Central memory CD8-positive, alpha-beta T cell (primary cell): ENCODE results near the gene GAS7.

Experiments
- ATAC-seq: fragments of 150-1000 bp; cut with Tn5 transposase; replicated peaks from 2 replicates; pipeline ENCODE4 v1.10.0; 2022; ENCODE audit warnings: mild to moderate bottlenecking, moderate FRiP score, moderate number of reproducible peaks; ENCODE audit not compliant: poor library complexity, severe bottlenecking; ENCODE audit errors: extremely low read depth
- DNase-seq, 2 donors: peaks; one replicate each; pipeline ENCODE4 v3.0.0; 2021; ENCODE audit warnings: low spot score in 2 of 2
- H3K27ac Mint-ChIP-seq: one replicate; pipeline ENCODE4 v1.8.0; 2022; ENCODE audit warnings: low read depth, mild to moderate bottlenecking, moderate library complexity, mixed read lengths
- H3K27me3 Mint-ChIP-seq: one replicate; pipeline ENCODE4 v1.8.0; 2022; ENCODE audit warnings: mixed read lengths
- H3K36me3 Mint-ChIP-seq: one replicate; pipeline ENCODE4 v1.8.0; 2022; ENCODE audit warnings: mild to moderate bottlenecking, moderate library complexity, mixed read lengths; ENCODE audit not compliant: insufficient read depth
- H3K4me1 Mint-ChIP-seq: one replicate; pipeline ENCODE4 v1.8.0; 2022; ENCODE audit warnings: mixed read lengths
- H3K4me3 Mint-ChIP-seq: one replicate; pipeline ENCODE4 v1.8.0; 2022; ENCODE audit warnings: mild to moderate bottlenecking, moderate library complexity, mixed read lengths
- H3K9me3 Mint-ChIP-seq: one replicate; pipeline ENCODE4 v1.8.0; 2022; ENCODE audit warnings: mixed read lengths

Gene GAS7

GRCh38 chr17:9898812-9899211 is 299.6 kb downstream of the GAS7 start:
- DNase-seq, result no peak
- Mint-ChIP-seq H3K4me3 (no peak overlapping the region), H3K27ac (no peak overlapping the region), H3K9me3 (no peaks in the 10 kb centered on the region), H3K36me3 (peaks cover 3% of the 10 kb centered on the region), H3K4me1 (no peaks in the 10 kb centered on the region), H3K27me3 (peaks cover 54% of the 10 kb centered on the region)
- no peak for ATAC-seq

GRCh38 chr17:9897372-9897968 is 300.9 kb downstream of the GAS7 start:
- DNase-seq (no peak), ATAC-seq (no peak)
- peaks cover 3% of the 10 kb centered on the region for H3K36me3 Mint-ChIP-seq
- H3K9me3 Mint-ChIP-seq, result no peaks in the 10 kb centered on the region
- peaks cover 62% of the 10 kb centered on the region for H3K27me3 Mint-ChIP-seq
- no peak overlapping the region for H3K4me3 Mint-ChIP-seq
- H3K27ac Mint-ChIP-seq, result no peak overlapping the region
- no peaks in the 10 kb centered on the region for H3K4me1 Mint-ChIP-seq

DNA sequence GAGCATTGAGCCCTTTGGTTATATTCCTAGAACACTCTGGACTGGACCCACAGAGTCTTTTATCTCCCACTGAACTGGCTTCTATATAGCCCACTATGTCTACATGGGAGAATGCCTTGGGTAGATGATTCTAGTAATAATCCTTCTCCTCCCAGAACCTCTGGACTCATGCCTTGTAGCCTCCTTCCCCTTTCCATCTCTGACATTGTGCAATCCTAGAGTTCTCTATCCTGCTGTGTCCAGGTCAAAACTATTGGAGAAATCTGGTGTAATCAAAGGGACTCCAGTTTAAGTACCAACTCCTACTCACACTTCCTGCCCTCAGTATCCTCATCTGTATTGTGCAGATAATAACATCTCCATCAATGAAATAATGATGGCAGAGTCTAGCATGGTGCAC is 302.5 kb downstream of the GAS7 start:
- Mint-ChIP-seq H3K27me3 (peaks cover 46% of the 10 kb centered on the region), H3K4me1 (no peaks in the 10 kb centered on the region), H3K36me3 (peaks cover 3% of the 10 kb centered on the region), H3K9me3 (no peaks in the 10 kb centered on the region), H3K27ac (no peak overlapping the region), H3K4me3 (no peak overlapping the region)
- ATAC-seq, result no peak
- no peak for DNase-seq

DNA sequence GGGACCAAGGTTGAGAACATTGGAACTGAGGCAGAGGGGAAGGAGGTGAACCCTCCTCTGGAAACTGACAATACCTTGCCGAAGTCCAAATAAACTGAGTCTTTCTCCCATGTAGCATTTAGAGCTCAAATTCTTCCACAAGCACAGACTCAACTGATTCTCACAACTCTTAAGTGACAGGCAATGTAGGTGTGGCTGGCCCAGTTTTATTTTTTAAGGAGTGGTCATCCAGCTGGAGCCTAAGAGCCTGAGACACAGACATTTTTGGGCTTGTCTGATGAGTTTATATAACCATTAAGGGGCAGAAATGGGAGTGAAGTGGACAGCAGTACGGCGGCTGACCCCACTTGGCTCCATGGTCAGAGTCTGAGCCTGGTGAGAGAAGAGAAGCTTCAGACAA is 304.2 kb downstream of the GAS7 start:
- Mint-ChIP-seq H3K9me3 (no peaks in the 10 kb centered on the region), H3K4me3 (no peak overlapping the region), H3K27me3 (peaks cover 47% of the 10 kb centered on the region), H3K4me1 (no peaks in the 10 kb centered on the region), H3K27ac (no peak overlapping the region), H3K36me3 (peaks cover 3% of the 10 kb centered on the region)
- no peak for DNase-seq
- no peak for ATAC-seq

- no peak for ATAC-seq
- no peak for DNase-seq
These were observed 304.9 kb downstream of the GAS7 start for GRCh38 chr17:9893411-9894012.

GRCh38 chr17:9890124-9890523 is 308.3 kb downstream of the GAS7 start:
- DNase-seq, result no peak
- no peaks in the 10 kb centered on the region for H3K4me1 Mint-ChIP-seq
- no peak for ATAC-seq
- peaks cover 32% of the 10 kb centered on the region for H3K27me3 Mint-ChIP-seq
- H3K27ac Mint-ChIP-seq, result no peak overlapping the region
- no peaks in the 10 kb centered on the region for H3K36me3 Mint-ChIP-seq
- H3K4me3 Mint-ChIP-seq, result no peak overlapping the region
- H3K9me3 Mint-ChIP-seq, result no peaks in the 10 kb centered on the region

More at GRCh38 chr17:9893411-9894012, 304.9 kb downstream of the GAS7 start:
- H3K9me3 Mint-ChIP-seq, result no peaks in the 10 kb centered on the region
- no peak overlapping the region for H3K4me3 Mint-ChIP-seq
- no peak overlapping the region for H3K27ac Mint-ChIP-seq
- peaks cover 47% of the 10 kb centered on the region for H3K27me3 Mint-ChIP-seq
- H3K4me1 Mint-ChIP-seq, result no peaks in the 10 kb centered on the region
- peaks cover 3% of the 10 kb centered on the region for H3K36me3 Mint-ChIP-seq

DNA sequence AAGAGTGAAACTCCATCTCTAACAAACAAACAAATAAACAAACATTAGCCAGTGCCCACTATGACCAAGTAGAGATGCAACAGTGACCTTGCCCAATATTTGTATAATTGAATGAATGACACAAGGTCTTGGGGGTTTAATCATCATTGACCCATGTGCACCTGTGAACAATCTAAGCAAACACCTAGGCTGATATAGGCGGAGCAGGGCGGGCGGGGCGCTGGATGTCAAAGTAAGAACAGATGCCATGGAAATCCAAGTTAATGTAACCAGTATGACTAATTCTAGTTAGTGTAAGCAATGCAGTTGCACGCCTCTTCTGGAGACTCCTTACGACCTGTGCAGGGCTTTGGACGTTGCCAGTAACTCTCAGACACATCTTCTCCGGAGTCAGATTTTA is 310.9 kb downstream of the GAS7 start:
- Mint-ChIP-seq H3K4me3 (no peak overlapping the region), H3K4me1 (no peaks in the 10 kb centered on the region), H3K9me3 (peaks cover 9% of the 10 kb centered on the region), H3K27me3 (peaks cover 15% of the 10 kb centered on the region), H3K27ac (no peak overlapping the region), H3K36me3 (no peaks in the 10 kb centered on the region)
- ATAC-seq (no peak), DNase-seq (no peak)

GRCh38 chr17:9886141-9886930 is 312.1 kb downstream of the GAS7 start:
- no peak overlapping the region for H3K4me3 Mint-ChIP-seq
- DNase-seq (no peak), ATAC-seq (no peak)
- peaks cover 9% of the 10 kb centered on the region for H3K9me3 Mint-ChIP-seq
- no peaks in the 10 kb centered on the region for H3K36me3 Mint-ChIP-seq
- H3K27ac Mint-ChIP-seq, result no peak overlapping the region
- no peaks in the 10 kb centered on the region for H3K4me1 Mint-ChIP-seq
- H3K27me3 Mint-ChIP-seq, result peaks cover 15% of the 10 kb centered on the region

GRCh38 chr17:9883451-9883850 is 315.0 kb downstream of the GAS7 start:
- no peak for ATAC-seq
- DNase-seq, result no peak
- Mint-ChIP-seq H3K4me3 (no peak overlapping the region), H3K36me3 (no peaks in the 10 kb centered on the region), H3K9me3 (peaks cover 9% of the 10 kb centered on the region), H3K4me1 (no peaks in the 10 kb centered on the region), H3K27me3 (peaks cover 25% of the 10 kb centered on the region), H3K27ac (no peak overlapping the region)

GRCh38 chr17:9880582-9880999 is 317.8 kb downstream of the GAS7 start:
- no peak overlapping the region for H3K27ac Mint-ChIP-seq
- H3K9me3 Mint-ChIP-seq, result peaks cover 9% of the 10 kb centered on the region
- ATAC-seq (no peak), DNase-seq (no peak)
- no peak overlapping the region for H3K4me3 Mint-ChIP-seq
- H3K4me1 Mint-ChIP-seq, result no peaks in the 10 kb centered on the region
- no peaks in the 10 kb centered on the region for H3K36me3 Mint-ChIP-seq
- peaks cover 36% of the 10 kb centered on the region for H3K27me3 Mint-ChIP-seq

DNA sequence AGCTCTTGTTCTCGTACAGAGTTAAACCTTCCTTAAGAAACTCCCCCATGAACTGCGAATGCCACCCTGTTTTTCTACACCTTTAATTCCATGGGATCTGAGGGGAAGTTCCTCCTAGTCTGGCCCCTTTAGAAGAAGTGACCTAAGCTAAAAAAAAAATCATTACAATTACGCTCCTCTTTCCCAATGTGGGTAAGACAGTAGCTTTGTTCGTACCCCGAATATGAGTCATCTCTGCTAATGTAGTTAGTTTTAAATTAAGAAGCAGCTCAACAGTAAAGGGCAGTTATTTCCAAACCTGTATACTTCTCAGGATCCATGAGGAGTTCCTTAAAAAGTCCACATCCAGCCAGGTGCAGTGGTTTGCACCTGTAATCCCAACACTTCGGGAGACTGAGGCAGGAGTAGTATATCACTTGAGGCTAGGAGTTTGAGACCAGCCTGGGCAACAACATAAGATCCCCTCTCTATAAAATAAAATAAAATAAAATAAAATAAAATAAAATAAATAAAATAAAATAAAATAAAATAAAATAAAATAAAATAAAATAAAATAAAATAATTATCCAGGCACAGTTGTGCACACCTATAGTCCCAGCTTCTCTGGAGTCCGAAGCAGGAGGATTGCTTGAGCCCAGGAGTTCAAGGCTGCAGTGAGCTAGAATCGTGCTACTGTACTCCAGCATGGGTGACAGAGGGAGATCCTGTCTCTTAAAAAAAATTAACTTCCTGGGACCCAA is 319.4 kb downstream of the GAS7 start:
- Mint-ChIP-seq H3K27ac (no peak overlapping the region), H3K27me3 (peaks cover 48% of the 10 kb centered on the region), H3K4me1 (no peaks in the 10 kb centered on the region), H3K9me3 (peaks cover 9% of the 10 kb centered on the region), H3K4me3 (no peak overlapping the region), H3K36me3 (no peaks in the 10 kb centered on the region)
- ATAC-seq (no peak), DNase-seq (no peak)

DNA sequence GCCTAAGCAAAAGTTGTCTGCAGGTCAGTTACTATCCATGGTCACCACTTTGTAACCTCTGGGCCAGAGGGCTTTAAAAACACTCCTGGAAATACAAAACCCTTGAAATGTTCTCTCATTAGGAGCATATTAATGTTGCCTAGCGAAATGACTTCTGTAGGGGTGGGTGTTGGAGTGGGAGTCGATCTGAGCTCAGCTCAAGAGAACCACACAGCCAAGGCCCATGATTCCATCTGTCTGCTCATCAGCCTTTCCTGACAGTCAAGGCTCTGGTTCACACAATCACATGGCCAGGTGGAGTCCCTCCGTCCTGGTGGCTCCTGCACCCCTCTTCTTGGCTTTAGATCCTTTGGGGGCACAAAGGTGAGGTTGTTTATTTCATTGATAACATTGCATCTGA is 320.1 kb downstream of the GAS7 start:
- no peak overlapping the region for H3K27ac Mint-ChIP-seq
- no peaks in the 10 kb centered on the region for H3K4me1 Mint-ChIP-seq
- DNase-seq, result no peak
- H3K27me3 Mint-ChIP-seq, result peaks cover 52% of the 10 kb centered on the region
- no peaks in the 10 kb centered on the region for H3K36me3 Mint-ChIP-seq
- H3K9me3 Mint-ChIP-seq, result peaks cover 5% of the 10 kb centered on the region
- H3K4me3 Mint-ChIP-seq, result no peak overlapping the region
- ATAC-seq, result no peak
